ENCODE measurements around the gene WDR37.
"Not testable (repeated sequence)": the region's sequence is repeated elsewhere in the genome, so short reads cannot be mapped to it uniquely, and the experiment has no call there.

DNA sequence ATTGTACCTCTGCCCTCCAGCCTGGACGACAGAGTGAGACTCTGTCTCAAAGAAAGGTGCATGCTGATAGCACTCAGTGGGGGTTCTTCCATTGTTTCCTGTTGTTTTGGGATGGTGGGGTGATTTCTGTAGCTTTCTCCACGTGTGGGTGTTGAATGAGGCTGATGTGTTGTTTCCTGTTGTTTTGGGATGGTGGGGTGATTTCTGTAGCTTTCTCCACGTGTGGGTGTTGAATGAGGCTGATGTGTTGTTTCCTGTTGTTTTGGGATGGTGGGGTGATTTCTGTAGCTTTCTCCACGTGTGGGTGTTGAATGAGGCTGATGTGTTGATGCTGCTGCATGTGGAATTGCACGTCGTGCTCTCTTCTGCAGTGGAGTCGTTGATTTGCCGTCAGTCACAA lies 46.2 kb upstream of the WDR37 start:
- not testable (repeated sequence) for TF ChIP-seq CTCF (IDR thresholded peaks at IDR 0.05; ENCODE audit: low read length); EZH2 (IDR thresholded peaks at IDR 0.05; ENCODE audit: borderline replicate concordance, low read length)

All from OCI-LY1 (cell line).